Smooth muscle cell (in vitro differentiated cells): ENCODE data around the gene NAALADL2. TPM values are rescaled to one million over a fixed set of nuclear protein-coding genes. Genes with fewer than 3 reads are reported as not detected.

Source experiments
- DNase-seq: peaks from one replicate; lab custom pipeline; 2025; ENCODE audit not compliant: unreplicated experiment; lab: John Stamatoyannopoulos, UW
- H2AFZ ChIP-seq: fragments of 200-600 bp; sonication (generic); 2 replicates; pipeline ENCODE4 v1.6.0; 2016; ENCODE audit warnings: antibody characterized with exemption, low read depth, mild to moderate bottlenecking
- H3F3A ChIP-seq: fragments of 200-600 bp; sonication (generic); 2 replicates; pipeline ENCODE4 v1.6.0; 2017; ENCODE audit warnings: antibody characterized with exemption, low read depth
- H3K27ac ChIP-seq: fragments of 200-600 bp; sonication (generic); 2 replicates; pipeline ENCODE4 v1.5.1; 2016; ENCODE audit warnings: low read depth, mild to moderate bottlenecking
- H3K27me3 ChIP-seq: fragments of 200-600 bp; sonication (generic); 2 replicates; pipeline ENCODE4 v1.6.1; 2016; ENCODE audit warnings: low read depth, mild to moderate bottlenecking
- H3K36me3 ChIP-seq: fragments of 200-600 bp; sonication (generic); 2 replicates; pipeline ENCODE4 v1.5.1; 2016; ENCODE audit warnings: low read depth
- H3K4me1 ChIP-seq: fragments of 200-600 bp; sonication (generic); 2 replicates; pipeline ENCODE4 v1.5.1; 2016; ENCODE audit warnings: low read depth
- H3K4me2 ChIP-seq: fragments of 200-600 bp; sonication (generic); 2 replicates; pipeline ENCODE4 v1.6.0; 2016; ENCODE audit warnings: mild to moderate bottlenecking
- H3K4me3 ChIP-seq: fragments of 200-600 bp; sonication (generic); 2 replicates; pipeline ENCODE4 v1.5.1; 2016; ENCODE audit warnings: mild to moderate bottlenecking
- H3K79me2 ChIP-seq: fragments of 200-600 bp; sonication (generic); 2 replicates; pipeline ENCODE4 v1.6.0; 2016; ENCODE audit warnings: low read depth, mild to moderate bottlenecking
- H3K9ac ChIP-seq: fragments of 200-600 bp; sonication (generic); 2 replicates; pipeline ENCODE4 v1.6.0; 2016; ENCODE audit warnings: low read depth
- H3K9me3 ChIP-seq: fragments of 200-600 bp; sonication (generic); replicated peaks from 2 replicates; pipeline ENCODE4 v1.5.1; 2016; ENCODE audit warnings: low read depth
- H4K20me1 ChIP-seq: fragments of 200-600 bp; sonication (generic); 2 replicates; pipeline ENCODE4 v1.6.0; 2016; ENCODE audit warnings: low read depth
- CTCF ChIP-seq: fragments of 200-600 bp; sonication (generic); IDR thresholded peaks from 2 replicates; pipeline ENCODE4 v1.5.1; 2017; ENCODE audit warnings: borderline replicate concordance, mild to moderate bottlenecking, antibody characterized with exemption; ENCODE audit not compliant: insufficient read depth, poor library complexity, severe bottlenecking
- WGBS: methylation state at CpG from one replicate; pipeline ENCODE4 v1.1.7; 2016; ENCODE audit warnings: low lambda C conversion rate; 5-methylcytosine and 5-hydroxymethylcytosine counted together
- polyA plus RNA-seq: library from polyadenylated mRNA; unstranded; fragments of >200 nt; fragmentation: Nextera tagmentation; extraction: Ambion mirVana; gene quantifications from 2 replicates; pipeline ENCODE4 v1.2.1, GENCODE V29; 2016
- total RNA-seq: library from RNA; depleted of rRNA; stranded (reverse); fragments of >200 nt; gene quantifications from 2 replicates; pipeline ENCODE4 v1.2.3, GENCODE V29; 2014

The NAALADL2 gene
- total and polyA plus RNA-seq, 2 experiments from 2014 or later = 2.5 to 13.8 TPM

GRCh38 chr3:175003590-175003989, 144.5 kb downstream of the NAALADL2 start:
- DNase-seq = no peak
- Histone ChIP-seq H3K27me3 (no peaks in the 10 kb centered on the region), H3K9ac (no peak overlapping the region), H3K4me1 (no peaks in the 10 kb centered on the region), H3K36me3 (no peaks in the 10 kb centered on the region), H4K20me1 (no peaks in the 10 kb centered on the region), H3K27ac (peak overlapping the region; percentile 74), H3K9me3 (no peaks in the 10 kb centered on the region), H3K79me2 (no peaks in the 10 kb centered on the region), H2AFZ (no peak overlapping the region), H3K4me3 (no peak overlapping the region), H3K4me2 (no peak overlapping the region), H3F3A (no peaks in the 10 kb centered on the region)
- no peak for TF ChIP-seq CTCF
- 89% methylated on average over 2 of the region's 2 CpGs for WGBS

- H3K27ac ChIP-seq = no peak overlapping the region
- no peak for TF ChIP-seq CTCF
Observed at GRCh38 chr3:175005193-175005592, 146.1 kb downstream of the NAALADL2 start.

GRCh38 chr3:175005881-175006280, 146.7 kb downstream of the NAALADL2 start:
- no peak for DNase-seq
- H3K9ac ChIP-seq = no peak overlapping the region
- no peak overlapping the region for H3K4me3 ChIP-seq
- H3K36me3 ChIP-seq = no peaks in the 10 kb centered on the region
- no peak for TF ChIP-seq CTCF
- no peak overlapping the region for H3K4me2 ChIP-seq
- H3K27me3 ChIP-seq = no peaks in the 10 kb centered on the region
- H3K4me1 ChIP-seq = no peaks in the 10 kb centered on the region
- no peaks in the 10 kb centered on the region for H3K9me3 ChIP-seq
- WGBS = 79% methylated on average over 5 of the region's 5 CpGs
- no peak overlapping the region for H3K27ac ChIP-seq
- H2AFZ ChIP-seq = no peak overlapping the region
- H3F3A ChIP-seq = no peaks in the 10 kb centered on the region
- H3K79me2 ChIP-seq = no peaks in the 10 kb centered on the region
- no peaks in the 10 kb centered on the region for H4K20me1 ChIP-seq

More at GRCh38 chr3:175005193-175005592, 146.1 kb downstream of the NAALADL2 start:
- no peak overlapping the region for H3K9ac ChIP-seq
- H3K36me3 ChIP-seq = no peaks in the 10 kb centered on the region
- no peak overlapping the region for H3K4me2 ChIP-seq
- no peaks in the 10 kb centered on the region for H4K20me1 ChIP-seq
- no peaks in the 10 kb centered on the region for H3K27me3 ChIP-seq
- DNase-seq = no peak
- H3K4me3 ChIP-seq = no peak overlapping the region
- H3K79me2 ChIP-seq = no peaks in the 10 kb centered on the region
- H3K4me1 ChIP-seq = no peaks in the 10 kb centered on the region
- H2AFZ ChIP-seq = peak overlapping the region; percentile 41
- no peaks in the 10 kb centered on the region for H3F3A ChIP-seq
- WGBS = 92% methylated on average over 1 of the region's 1 CpG
- no peaks in the 10 kb centered on the region for H3K9me3 ChIP-seq

GRCh38 chr3:175007306-175007705, 148.2 kb downstream of the NAALADL2 start:
- H4K20me1 ChIP-seq = no peaks in the 10 kb centered on the region
- TF ChIP-seq CTCF = no peak
- H3K4me3 ChIP-seq = no peak overlapping the region
- no peak overlapping the region for H3K9ac ChIP-seq
- H3K9me3 ChIP-seq = no peaks in the 10 kb centered on the region
- H2AFZ ChIP-seq = no peak overlapping the region
- no peaks in the 10 kb centered on the region for H3F3A ChIP-seq
- no peaks in the 10 kb centered on the region for H3K27me3 ChIP-seq
- WGBS = 83% methylated on average over 1 of the region's 1 CpG
- H3K4me2 ChIP-seq = no peak overlapping the region
- no peak for DNase-seq
- no peak overlapping the region for H3K27ac ChIP-seq
- no peaks in the 10 kb centered on the region for H3K79me2 ChIP-seq
- no peaks in the 10 kb centered on the region for H3K4me1 ChIP-seq
- H3K36me3 ChIP-seq = no peaks in the 10 kb centered on the region
